ENCODE results near the gene SP1.
"Not testable (repeated sequence)": the region's sequence is repeated elsewhere in the genome, so short reads cannot be mapped to it uniquely, and the experiment has no call there.

SP1 gene

DNA sequence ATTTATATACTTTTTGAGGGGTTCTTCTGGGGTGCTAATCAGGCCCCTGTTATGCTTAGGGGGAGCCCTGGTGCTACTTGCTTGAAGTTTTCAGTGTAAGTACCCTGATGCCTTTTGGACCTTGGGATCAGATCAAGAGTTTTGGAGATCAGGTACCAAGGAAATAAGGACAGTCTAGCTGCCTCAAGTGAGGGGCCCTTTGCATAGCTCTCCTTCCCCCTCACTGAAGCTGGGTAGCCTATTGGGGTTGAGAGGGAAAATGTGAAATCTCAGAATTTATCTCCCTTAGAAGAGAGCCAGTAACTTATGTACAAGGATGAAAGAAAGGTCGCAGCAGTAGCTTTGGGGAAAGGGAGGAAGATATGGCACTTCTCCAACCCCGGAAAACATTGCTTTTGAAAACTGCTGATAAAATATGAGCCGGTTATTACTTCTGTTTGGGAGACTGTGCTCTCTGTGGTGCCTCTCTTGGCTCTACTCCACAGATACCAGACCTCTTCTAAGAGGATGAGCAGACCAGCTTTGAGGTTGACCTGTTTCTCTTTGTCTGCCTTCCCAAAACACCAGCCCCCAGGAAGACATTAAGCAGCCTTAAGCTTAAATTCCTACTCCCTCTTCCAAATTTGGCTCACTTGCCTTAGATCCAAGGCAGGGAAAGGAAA lies 34.9 kb downstream of the SP1 start:
- no peak for DNase-seq

DNA sequence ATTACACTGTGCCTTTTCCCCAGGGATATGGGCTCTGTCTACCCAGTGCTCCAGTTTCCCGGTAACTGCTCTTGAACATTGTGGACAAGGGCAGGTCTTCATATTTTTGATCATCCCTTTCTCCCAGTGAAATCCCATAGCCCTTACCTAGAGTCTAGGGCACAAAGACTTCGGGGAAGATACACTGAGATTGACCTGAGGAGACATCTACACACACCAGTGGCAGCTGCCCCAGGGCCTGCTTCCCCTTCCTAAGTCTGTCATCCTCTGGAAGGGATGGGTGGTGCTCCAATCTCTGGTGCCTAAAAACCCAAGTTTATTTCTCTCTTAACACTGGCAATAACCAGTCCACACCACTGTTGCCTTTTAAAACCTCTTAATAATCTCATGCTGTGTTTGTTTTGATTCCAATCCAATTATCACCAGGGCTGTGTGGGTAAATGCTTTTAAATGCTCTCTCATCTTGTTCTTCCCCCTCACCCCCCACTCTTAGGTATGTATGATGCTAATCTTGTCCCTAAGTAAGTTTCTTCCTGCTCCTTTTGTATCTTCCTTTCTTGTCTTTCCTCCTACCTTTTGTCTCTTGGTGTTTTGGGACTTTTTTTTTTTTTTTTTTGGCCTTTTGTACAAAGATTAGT lies 35.9 kb downstream of the SP1 start:
- DNase-seq: not testable (repeated sequence)

DNA sequence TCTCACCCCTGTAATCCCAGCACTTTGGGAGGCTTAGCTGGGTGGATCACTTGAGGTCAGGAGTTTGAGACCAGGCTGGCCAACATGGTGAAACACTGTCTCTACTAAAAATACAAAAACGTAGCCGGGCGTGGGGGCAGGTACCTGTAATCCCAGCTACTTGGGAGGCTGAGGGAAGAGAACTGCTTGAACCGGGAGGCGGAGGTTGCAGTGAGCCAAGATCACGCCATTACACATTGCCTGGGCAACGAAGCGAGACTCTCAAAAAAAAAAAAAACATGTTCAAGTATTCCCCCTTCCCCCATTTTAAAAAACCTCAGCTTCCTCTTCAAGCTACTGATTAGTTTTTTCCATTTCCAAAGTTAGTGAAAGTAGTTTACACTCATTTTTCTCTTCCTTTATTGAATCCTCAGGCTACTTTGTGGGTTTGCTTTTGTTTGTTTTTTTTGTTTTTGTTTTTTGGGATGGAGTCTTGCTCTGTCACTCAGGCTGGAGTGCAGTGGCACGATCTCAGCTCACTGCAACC lies 37.4 kb downstream of the SP1 start:
- DNase-seq: not testable (repeated sequence)

DNA sequence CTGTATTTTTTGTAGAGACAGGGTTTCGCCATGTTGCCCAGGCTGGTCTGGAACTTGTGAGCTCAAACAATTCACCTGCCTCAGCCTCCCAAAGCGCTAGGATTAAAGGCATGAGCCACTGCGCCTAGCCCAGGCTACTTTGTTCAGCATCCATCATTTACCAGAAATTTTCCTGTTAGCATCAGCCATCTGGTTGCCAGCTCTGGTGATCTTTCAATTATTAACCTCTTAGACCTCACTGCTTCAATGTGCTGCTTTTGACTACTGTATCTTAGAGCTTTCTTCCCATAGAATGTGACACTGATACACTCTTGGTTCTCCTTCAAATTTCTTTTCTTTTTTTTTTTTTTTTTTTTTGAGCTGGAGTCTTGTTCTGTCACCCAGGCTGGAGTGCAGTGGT lies 38.2 kb downstream of the SP1 start:
- no peak for DNase-seq

DNA sequence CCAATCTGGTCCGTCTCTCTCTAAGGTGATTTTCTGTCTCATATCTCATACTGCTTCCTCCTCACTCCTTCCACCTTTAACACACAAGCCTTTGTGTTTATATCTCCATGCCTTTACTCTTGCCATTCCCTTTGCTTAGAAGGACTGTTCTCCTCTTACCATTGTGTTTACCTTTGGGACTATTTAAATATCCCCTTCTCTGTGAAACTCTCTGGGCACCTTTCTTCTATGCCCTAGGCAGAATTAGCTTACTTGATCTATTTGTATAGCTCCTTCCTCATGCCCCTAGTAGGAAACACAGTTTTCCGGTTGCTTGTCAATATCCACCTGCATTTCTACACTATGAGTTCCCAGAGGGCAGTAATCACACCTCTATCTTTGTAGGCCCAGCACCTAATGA lies 39.8 kb downstream of the SP1 start:
- no peak for DNase-seq

DNA sequence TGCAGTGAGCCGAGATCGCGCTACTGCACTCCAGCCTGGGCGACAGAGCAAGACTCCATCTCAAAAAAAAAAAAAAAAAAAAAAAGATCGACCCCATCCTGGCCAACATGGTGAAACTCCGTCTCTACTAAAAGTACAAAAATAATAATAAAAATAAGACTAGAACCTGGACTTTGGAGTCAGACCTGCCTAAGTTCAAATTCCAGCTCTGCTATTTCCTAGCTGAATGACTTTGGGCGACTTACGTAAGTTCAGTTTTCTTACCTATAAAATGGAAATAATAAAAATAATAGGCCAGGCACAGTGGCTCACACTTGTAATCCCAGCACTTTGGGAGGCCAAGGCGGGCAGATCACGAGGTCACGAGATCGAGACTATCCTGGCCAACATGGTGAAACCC lies 42.3 kb downstream of the SP1 start:
- DNase-seq: not testable (repeated sequence)

DNA sequence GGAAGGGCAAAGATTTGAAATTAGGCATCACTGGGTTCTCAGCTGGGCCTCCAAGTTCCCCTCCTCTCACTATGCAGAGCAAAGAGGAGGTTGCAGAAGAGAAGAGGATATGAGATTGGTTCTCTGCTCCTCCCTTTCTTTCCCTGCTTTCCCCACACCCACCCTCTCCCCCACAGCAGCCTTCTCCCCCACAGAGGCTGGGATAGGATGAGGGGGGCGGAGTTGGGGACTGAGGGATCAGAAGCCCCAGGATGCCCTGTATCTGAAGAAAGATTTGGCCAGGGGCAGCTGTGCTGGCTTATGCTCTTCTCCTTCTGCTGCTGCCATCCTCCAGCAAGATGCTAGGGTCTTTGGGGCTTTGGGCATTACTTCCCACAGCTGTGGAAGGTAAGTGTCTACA lies 43.6 kb downstream of the SP1 start, which contains the start of gene AMHR2:
TSS of gene AMHR2 (plus strand) at position 259 of the 400 bp plus-strand sequence. CDS start at position 339, 80 bp downstream.
- no peak for DNase-seq

DNA sequence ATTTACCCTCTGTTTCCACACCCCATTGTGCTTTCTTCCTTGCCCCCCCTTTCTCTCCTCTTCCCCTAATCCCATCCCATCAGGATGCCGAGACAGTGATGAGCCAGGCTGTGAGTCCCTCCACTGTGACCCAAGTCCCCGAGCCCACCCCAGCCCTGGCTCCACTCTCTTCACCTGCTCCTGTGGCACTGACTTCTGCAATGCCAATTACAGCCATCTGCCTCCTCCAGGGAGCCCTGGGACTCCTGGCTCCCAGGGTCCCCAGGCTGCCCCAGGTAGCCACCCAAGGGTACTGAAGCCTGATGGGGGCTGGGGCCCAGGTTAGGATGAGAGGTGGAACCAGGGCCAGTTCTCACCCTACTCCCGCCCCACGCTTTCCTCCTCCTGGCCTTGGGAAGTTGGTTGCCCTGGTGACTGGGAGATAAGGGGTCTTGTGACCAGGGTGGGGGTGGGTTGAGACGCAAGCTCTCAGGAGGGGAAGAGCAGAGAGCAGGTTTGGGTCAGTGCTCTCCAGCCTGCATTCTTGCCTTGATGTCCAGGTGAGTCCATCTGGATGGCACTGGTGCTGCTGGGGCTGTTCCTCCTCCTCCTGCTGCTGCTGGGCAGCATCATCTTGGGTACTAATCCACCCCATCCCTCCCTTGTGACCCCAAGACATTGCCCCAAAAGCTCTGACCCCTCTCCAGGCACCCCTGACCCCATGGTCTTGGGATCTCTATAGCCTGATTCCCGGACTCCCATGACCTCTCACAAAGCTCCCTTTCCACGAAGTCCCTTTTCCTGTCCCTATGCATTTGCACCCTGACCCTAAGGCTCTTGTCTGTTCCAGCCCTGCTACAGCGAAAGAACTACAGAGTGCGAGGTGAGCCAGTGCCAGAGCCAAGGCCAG lies 44.9 kb downstream of the SP1 start:
- no peak for DNase-seq

DNA sequence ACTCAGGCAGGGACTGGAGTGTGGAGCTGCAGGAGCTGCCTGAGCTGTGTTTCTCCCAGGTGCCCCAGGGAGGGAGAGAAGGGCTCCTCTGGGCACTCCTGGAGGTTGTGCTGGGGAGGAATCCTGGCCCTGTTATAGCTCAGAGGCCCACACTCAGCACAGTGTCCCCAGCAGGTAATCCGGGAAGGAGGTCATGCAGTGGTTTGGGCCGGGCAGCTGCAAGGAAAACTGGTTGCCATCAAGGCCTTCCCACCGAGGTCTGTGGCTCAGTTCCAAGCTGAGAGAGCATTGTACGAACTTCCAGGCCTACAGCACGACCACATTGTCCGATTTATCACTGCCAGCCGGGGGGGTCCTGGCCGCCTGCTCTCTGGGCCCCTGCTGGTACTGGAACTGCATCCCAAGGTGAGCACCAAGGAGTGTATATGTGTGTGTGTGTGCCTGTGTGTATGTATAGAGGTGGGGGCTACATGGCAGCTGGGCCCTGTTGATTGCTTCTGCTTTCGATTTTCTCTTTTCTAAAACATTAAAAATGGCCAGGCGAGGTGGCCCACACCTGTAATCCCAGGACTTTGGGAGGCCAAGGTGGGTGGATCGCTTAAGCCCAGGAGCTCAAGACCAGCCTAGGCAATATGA lies 45.7 kb downstream of the SP1 start:
- DNase-seq: peak; percentile 61

DNA sequence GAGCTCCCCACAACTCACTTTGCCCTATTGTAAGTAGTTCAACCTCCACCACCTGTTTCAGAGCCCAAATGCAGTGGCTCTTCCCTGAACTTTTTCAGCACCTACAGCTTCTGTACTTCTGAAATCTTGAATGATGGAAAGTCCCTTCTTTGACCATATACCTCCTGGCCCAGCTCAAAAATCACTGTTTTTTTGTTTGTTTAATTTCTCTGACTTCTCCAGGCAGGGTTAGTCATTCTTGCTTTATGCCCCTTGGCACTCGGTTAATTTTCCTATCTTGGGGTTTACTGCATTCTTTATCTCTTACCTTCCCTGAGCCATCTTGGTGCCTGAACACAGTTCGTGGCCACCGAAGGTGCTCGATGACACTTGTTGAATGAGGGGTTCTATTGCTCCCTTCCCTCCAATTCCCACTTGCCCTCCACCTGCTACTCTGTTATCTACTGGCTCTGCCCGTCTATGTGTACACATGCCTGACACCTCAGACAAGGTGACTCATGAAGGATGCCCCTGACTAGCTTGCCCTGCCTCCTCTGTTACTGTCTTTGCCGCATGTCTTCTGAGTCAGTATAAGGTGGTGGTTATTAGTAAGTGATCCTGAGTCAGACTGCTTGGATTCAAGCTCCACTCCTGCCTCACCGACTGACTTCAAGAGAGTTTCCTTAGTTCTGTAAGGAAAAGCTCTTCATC lies 48.1 kb downstream of the SP1 start:
- peak; percentile 85 for DNase-seq

DNA sequence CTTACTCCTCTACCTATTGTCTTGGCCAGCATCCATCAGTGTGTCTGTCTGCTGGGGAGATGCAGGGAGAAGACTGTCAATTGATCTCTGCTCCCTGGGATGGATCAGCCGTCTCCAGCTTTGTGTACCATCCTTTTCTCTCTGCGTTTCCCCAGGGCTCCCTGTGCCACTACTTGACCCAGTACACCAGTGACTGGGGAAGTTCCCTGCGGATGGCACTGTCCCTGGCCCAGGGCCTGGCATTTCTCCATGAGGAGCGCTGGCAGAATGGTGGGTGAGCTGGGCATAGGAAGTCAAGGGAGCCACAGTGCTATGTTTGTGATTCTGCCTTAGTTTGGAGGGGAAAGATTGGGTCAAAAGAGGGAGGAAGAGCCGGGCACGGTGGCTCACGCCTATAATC lies 48.8 kb downstream of the SP1 start:
- no peak for DNase-seq

DNA sequence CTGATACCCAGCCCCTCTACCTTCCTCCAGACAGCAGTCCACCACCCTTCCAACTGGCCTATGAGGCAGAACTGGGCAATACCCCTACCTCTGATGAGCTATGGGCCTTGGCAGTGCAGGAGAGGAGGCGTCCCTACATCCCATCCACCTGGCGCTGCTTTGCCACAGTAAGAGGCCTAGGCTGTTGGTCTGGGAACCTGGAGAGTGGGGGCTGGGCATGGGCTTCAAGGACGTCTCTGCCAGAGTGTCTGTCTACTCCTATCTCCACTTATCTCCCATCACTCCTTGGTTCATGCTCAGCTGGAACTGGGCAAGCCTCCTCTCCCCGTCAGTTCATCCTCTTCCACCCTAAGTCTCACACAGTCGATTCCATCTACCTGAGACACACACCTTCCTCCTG lies 50.1 kb downstream of the SP1 start:
- no peak for DNase-seq

DNA sequence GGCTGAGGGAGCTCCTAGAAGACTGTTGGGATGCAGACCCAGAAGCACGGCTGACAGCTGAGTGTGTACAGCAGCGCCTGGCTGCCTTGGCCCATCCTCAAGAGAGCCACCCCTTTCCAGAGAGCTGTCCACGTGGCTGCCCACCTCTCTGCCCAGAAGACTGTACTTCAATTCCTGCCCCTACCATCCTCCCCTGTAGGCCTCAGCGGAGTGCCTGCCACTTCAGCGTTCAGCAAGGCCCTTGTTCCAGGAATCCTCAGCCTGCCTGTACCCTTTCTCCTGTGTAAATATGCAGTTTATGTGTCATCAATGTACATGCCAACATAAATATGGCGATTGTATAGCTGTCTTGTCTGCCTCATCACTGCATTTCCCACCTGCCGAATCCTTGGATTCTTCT lies 51.2 kb downstream of the SP1 start:
- no peak for DNase-seq

DNA sequence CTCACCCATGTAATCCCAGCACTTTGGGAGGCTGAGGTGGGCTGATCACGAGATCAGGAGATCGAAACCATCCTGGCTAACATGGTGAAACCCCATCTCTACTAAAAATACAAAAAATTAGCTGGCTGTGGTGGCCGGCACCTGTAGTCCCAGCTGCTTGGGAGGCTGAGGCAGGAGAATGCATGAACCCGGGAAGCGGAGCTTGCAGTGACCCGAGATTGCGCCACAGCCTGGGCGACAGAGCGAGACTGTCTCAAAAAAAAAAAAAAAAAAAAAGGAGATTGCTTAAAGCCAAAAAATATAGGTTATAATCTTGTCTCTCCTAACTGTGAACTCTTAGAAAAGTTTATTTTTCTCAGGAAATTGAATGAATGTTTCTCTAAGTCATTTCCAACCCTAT lies 55.4 kb downstream of the SP1 start:
- not testable (repeated sequence) for DNase-seq

DNA sequence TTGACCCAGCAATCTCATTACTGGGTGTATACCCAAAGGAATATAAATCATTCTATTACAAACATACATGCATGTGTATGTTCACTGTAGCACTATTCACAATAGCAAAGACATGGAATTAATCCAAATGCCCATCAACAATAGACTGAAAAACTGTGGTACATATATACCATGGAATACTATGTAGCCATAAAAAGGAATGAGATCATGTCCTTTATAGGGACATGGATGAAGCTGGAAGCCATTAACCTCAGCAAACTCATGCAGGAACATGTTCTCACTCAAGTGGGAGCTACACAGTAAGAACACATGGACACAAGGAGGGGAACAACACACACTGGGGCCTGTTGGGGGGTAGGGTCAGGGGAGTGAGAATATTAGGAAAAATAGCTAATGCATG lies 59.6 kb downstream of the SP1 start:
- not testable (repeated sequence) for DNase-seq

DNA sequence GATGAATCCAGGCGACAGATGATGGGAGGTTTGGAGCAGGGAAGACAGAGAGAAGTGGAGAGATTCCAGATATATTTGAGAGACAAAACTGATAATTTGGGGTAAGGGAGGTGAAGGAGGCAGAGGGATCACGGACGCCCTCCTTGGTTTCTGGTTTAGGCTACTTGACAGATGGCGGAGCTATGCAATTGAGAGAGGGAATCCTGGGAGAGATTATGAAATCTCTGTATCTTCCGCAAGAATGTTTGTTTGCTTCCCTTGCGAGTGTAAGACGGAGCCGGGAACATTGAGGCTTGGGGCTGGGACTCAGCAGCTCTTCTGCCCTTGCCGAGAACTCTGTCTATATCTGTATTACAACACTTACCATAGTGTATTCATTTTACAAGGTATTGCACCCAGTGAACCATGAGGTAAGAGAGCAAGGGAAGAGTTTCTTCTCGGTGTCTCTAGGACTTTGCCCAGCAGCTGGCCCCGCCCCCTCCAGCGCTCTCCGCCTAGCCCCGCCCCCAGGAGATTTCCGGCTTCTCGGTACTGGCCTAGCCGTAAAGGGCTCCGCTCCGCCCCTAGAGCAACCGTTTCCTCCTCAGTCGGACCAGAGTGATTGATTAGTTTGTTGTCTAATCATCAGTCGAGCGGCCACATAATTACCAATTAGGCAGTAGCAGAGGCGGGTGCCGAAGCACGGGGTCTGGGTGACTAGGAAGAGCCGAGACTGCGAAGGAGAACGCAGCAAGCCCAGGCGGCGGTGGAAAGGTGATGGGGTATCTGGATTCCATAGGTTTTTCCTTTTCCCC lies 61.3 kb downstream of the SP1 start, which contains the start of gene PRR13:
TSS of gene PRR13 (plus strand) at position 695 of the 794 bp plus-strand sequence. CDS start 981 bp downstream, outside the sequence.
- DNase-seq: peak; percentile 100

DNA sequence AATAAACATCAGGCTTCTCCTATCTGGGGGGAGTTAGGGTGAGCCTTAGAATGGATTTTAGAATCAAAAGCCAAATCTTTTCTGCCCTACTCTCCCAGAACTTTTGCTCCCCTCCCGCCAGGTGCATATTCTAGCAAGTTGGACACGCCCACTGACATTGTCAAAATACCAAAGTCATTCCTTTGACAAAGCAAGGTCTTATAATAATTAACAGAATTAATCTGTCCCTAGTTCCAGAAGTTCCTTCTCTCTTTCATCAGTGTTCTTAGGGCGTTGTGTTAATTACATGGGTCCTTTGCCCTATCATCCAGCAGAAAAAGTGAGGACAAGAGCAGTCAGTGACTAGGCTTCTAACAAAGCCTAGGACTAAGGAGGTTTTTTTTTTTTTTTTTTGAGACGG lies 64.0 kb downstream of the SP1 start:
- DNase-seq: no peak

DNA sequence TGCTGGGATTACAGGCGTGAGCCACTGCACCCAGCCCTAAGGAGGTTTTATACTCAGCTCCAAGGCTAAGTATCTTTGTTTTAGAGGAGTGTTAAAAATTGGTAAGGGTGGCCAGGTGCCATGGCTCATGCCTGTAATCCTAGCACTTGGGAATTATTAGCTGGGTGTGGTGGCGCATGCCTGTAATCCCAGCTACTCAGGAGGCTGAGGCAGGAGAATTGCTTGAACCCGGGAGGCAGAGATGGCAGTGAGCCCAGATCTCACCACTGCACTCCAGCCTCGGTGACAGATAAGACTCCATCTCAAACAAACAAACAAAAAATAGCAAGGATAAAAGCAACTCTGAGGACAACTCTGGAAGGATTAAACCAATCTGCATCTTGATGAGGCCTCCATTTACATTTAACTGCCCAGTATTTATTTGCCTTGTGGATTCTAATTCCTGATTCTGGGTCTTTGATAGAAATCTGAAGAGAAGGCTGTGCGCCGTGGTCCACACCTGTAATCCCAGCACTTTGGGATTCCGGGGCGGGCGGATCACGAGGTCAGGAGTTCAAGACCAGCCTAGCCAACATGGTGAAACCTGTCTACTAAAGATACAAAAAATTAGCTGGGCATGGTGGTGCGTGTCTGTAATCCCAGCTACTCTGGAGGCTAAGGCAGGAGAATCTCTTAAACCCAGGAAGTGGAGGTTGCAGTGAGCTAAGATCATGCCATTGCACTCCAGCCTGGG lies 64.8 kb downstream of the SP1 start:
- DNase-seq: not testable (repeated sequence)

DNA sequence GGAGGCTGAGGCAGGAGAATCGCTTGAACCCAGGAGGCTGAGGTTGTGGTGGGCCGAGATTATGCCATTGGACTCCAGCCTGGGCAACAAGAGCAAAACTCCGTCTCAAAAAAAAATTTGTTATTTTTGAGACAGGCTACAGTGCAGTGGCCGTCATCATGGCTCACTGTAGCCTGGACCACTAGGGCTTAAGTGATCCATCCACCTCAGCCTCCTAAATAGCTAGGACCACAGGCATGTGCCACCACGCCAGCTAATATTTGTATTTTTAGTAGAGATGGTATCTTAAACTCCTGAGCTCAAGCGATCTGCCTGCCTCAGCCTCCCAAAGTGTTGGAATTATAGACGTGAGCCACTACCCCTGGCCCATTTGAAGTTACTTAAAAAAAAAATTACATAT lies 71.0 kb downstream of the SP1 start:
- DNase-seq: no peak

DNA sequence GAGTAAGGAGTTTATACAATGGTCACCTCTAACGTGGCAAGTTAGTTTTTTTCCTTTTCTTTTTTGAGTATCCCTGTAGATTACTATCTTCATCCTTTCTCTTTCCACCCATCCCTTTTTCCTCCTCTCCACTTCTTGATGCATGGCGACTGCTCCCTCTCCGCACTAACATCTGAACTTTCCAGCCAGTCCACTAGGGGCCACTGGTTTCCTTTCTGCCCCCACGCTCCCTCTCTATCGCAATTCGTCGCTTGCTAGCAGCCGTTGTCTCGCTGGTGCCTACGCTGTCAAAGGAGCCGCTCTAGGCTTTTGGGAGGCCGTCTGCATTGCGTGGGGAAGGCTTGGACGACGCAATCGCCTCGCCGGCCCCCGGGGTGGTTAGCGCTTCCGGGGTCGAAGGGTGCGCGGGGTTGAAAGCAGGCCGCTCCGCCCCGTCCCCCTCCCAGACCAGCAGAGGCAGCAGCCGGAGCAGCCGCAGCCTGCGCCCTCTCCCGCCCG lies 71.7 kb downstream of the SP1 start, which contains the start of gene PCBP2:
TSS of gene PCBP2 (plus strand) at position 442 of the 498 bp plus-strand sequence. CDS start 2,699 bp downstream, outside the sequence.
- DNase-seq: peak; percentile 100
